Endothelial cell of umbilical vein (primary cell): Measurements from ENCODE around the gene EML6. TPM values are rescaled to one million over a fixed set of nuclear protein-coding genes. Genes with fewer than 3 reads are reported as not detected.

Experiments used
- BruUV-seq: library from RNA; stranded (reverse); fragments of 400-500 nt; replicated peaks from 2 replicates; lab custom pipeline; 2021; lab: Mats Ljungman, UMichigan
- CTCF ChIA-PET: fragments of 300-600, 350-600 bp; sonication (Branson Sonifier 250); formaldehyde crosslinking; loops from one replicate; lab custom pipeline; 2021; ENCODE audit warnings: antibody characterized with exemption, inconsistent platforms; lab: Charles Lee
- POLR2A ChIA-PET: fragments of 300-600, 350-600 bp; sonication (Branson Sonifier 250); formaldehyde crosslinking; loops from one replicate; lab custom pipeline; 2021; ENCODE audit warnings: antibody characterized with exemption, inconsistent platforms; lab: Charles Lee
- DNase-seq: peaks from one replicate; pipeline ENCODE4 v3.0.0-alpha.2; 2011; ENCODE audit warnings: low read depth, low spot score
- FAIRE-seq: peaks from 2 replicates; lab custom pipeline; 2011; peaks lifted over from hg19 to GRCh38; lab: Jason Lieb, UNC
- H2AFZ ChIP-seq: 2 replicates; pipeline ENCODE4 v1.6.0; 2012; ENCODE audit warnings: low read depth, low read length, control low read depth, inconsistent platforms
- H3K27ac ChIP-seq: 2 replicates; pipeline ENCODE4 v1.5.1; 2011; ENCODE audit warnings: low read depth, mild to moderate bottlenecking, control low read depth, low read length, moderate library complexity; ENCODE audit not compliant: insufficient read depth
- H3K27me3 ChIP-seq, 2 experiments: 2 replicates each; pipeline versions ENCODE4 v1.6.0 to v1.6.1; 2011; ENCODE audit warnings: low read length in 2 of 2, mixed read lengths in 1 of 2; ENCODE audit not compliant: control insufficient read depth in 2 of 2, insufficient read depth in 2 of 2
- H3K36me3 ChIP-seq, 2 experiments: 2 replicates in 1 of 2; 3 replicates in 1 of 2; pipeline ENCODE4 v1.5.1; 2011; ENCODE audit warnings: low read length in 2 of 2, mild to moderate bottlenecking in 1 of 2, moderate library complexity in 1 of 2; ENCODE audit not compliant: control insufficient read depth in 2 of 2, insufficient read depth in 2 of 2; ENCODE audit errors: extremely low read depth in 1 of 2
- H3K4me1 ChIP-seq: 3 replicates; pipeline ENCODE4 v1.5.1; 2011; ENCODE audit warnings: mild to moderate bottlenecking, low read length; ENCODE audit not compliant: control insufficient read depth, insufficient read depth; ENCODE audit errors: extremely low read depth
- H3K4me2 ChIP-seq: 2 replicates; pipeline ENCODE4 v1.6.1; 2011; ENCODE audit warnings: low read length, control low read depth, mixed read lengths; ENCODE audit not compliant: insufficient read depth
- H3K4me3 ChIP-seq, 3 experiments: fragments of 200-600 bp in 1 of 3; sonication (generic), shearing (Covaris generic) in 1 of 3; replicated peaks in 1 of 3; 2 replicates each; pipeline ENCODE4 v1.5.1; 2011 to 2016; ENCODE audit warnings: control low read depth in 3 of 3, low read length in 3 of 3, mild to moderate bottlenecking in 2 of 3, inconsistent platforms in 1 of 3, low read depth in 1 of 3, moderate library complexity in 1 of 3; ENCODE audit not compliant: insufficient read depth in 1 of 3
- H3K79me2 ChIP-seq: 2 replicates; pipeline ENCODE4 v1.6.0; 2012; ENCODE audit warnings: low read length, inconsistent platforms; ENCODE audit not compliant: control insufficient read depth, insufficient read depth
- H3K9ac ChIP-seq: replicated peaks from 2 replicates; pipeline ENCODE3; 2011; ENCODE audit warnings: low read length, control low read depth; ENCODE audit not compliant: insufficient read depth; ENCODE audit errors: extremely low read depth
- H3K9me1 ChIP-seq: replicated peaks from 3 replicates; pipeline ENCODE4 v1.6.0; 2011; ENCODE audit warnings: mild to moderate bottlenecking, low read length; ENCODE audit not compliant: control insufficient read depth, insufficient read depth; ENCODE audit errors: extremely low read depth
- H3K9me3 ChIP-seq: replicated peaks from 2 replicates; pipeline ENCODE4 v1.5.1; 2012; ENCODE audit warnings: low read length, inconsistent platforms; ENCODE audit not compliant: control insufficient read depth, insufficient read depth
- H4K20me1 ChIP-seq: replicated peaks from 2 replicates; pipeline ENCODE3; 2011; ENCODE audit warnings: mild to moderate bottlenecking, low read length; ENCODE audit not compliant: control insufficient read depth, insufficient read depth; ENCODE audit errors: extremely low read depth
- EZH2 ChIP-seq: IDR thresholded peaks from 2 replicates; pipeline ENCODE4 v1.6.1; 2012; ENCODE audit warnings: borderline replicate concordance, low read depth, mild to moderate bottlenecking, moderate library complexity, low read length, inconsistent platforms; ENCODE audit not compliant: severe bottlenecking
- FOS ChIP-seq: IDR thresholded peaks from 2 replicates; pipeline ENCODE4 v1.6.1; 2011; ENCODE audit warnings: mild to moderate bottlenecking, low read length, moderate library complexity, borderline replicate concordance; ENCODE audit not compliant: insufficient read depth
- GATA2 ChIP-seq: IDR thresholded peaks from 2 replicates; pipeline ENCODE4 v1.7.0; 2011; ENCODE audit warnings: low read depth, mild to moderate bottlenecking, moderate library complexity, mixed read lengths, low read length; ENCODE audit not compliant: insufficient read length, insufficient read depth
- JUN ChIP-seq: IDR thresholded peaks from 2 replicates; pipeline ENCODE4 v1.6.1; 2011; ENCODE audit warnings: borderline replicate concordance, low read depth; ENCODE audit not compliant: insufficient read length, insufficient read depth
- MYC ChIP-seq: IDR thresholded peaks from one replicate; pipeline ENCODE4 v1.6.1; 2011; ENCODE audit warnings: mild to moderate bottlenecking, low read depth, low read length
- POLR2A ChIP-seq: IDR thresholded peaks from 2 replicates; pipeline ENCODE4 v1.6.1; 2012; ENCODE audit warnings: low read depth, mild to moderate bottlenecking, control low read depth, low read length
- POLR2AphosphoS5 ChIP-seq: IDR thresholded peaks from 2 replicates; pipeline ENCODE4 v1.6.1; 2012; ENCODE audit warnings: low read depth, mild to moderate bottlenecking, control low read depth, low read length, moderate library complexity; ENCODE audit not compliant: insufficient read depth
- dilution Hi-C: fragments of 300-500 bp; cut with MboI; formaldehyde crosslinking; loops from one replicate; pipeline ENCODE4 v1.15.0; 2019; ENCODE audit warnings: low sequenced_read_pairs; ENCODE audit not compliant: extremely low pct_ligation_motif_present
- intact Hi-C: fragments of 100-400 bp; cut with micrococcal nuclease; formaldehyde crosslinking; loops from one replicate; pipeline ENCODE4 v1.10.0; 2022
- polyA plus RNA-seq, 4 experiments: library from polyadenylated mRNA; depleted of rRNA in 3 of 4; stranded (reverse) in 3 of 4; unstranded in 1 of 4; fragments of >200 nt; gene quantifications; 2 replicates each; pipeline versions ENCODE4 v1.2.1 to v1.2.3, GENCODE V29; 2011 to 2012; ENCODE audit warnings: missing spikeins in 1 of 4
- total RNA-seq: library from RNA; stranded (reverse); gene quantifications from 2 replicates; pipeline ENCODE4 v1.2.3, GENCODE V29; 2021

The EML6 gene
- total and polyA plus RNA-seq, 2 donors (not counting 3 experiments of a cell fraction or from before 2014, with no cell fraction given): 0.79 to 2.1 TPM

- intact Hi-C loops (no loop called here), dilution Hi-C loops (no loop called here)
- Histone ChIP-seq H3K27ac (no peak overlapping the region), H3K9ac (no peak overlapping the region), H3K79me2 (peaks cover under 1% of the 10 kb centered on the region), H3K4me1 (peaks cover 16% of the 10 kb centered on the region), H3K27me3 (no peaks in the 10 kb centered on the region), H2AFZ (no peak overlapping the region), H4K20me1 (no peaks in the 10 kb centered on the region), H3K4me3 (no peak overlapping the region), H3K9me3 (no peaks in the 10 kb centered on the region), H3K9me1 (no peaks in the 10 kb centered on the region), H3K4me2 (no peak overlapping the region), H3K36me3 (peaks cover 1 to 2% of the 10 kb centered on the region in 2 experiments)
- no peak for DNase-seq
- TF ChIP-seq POLR2A (no peak), POLR2AphosphoS5 (no peak), EZH2 (no peak), MYC (no peak), JUN (no peak), GATA2 (no peak), FOS (no peak)
- no peak for FAIRE-seq
- BruUV-seq: no TSS peak
- POLR2A ChIA-PET: no interaction called here
- CTCF ChIA-PET: interaction anchor here (3.1 kb wide), 1 partner anchor 65 kb away, joined by 14 read pairs; no protein-coding TSS in a partner anchor
Observed at GRCh38 chr2:54964816-54965215, 241.4 kb downstream of the EML6 start.

- no peaks in the 10 kb centered on the region for H3K27me3 ChIP-seq
- no peak for DNase-seq
- H3K4me3 ChIP-seq: no peak overlapping the region
- TF ChIP-seq POLR2A (peak; percentile 2), EZH2 (no peak)
- ChIA-PET CTCF (interaction anchor here (0.8 to 3.1 kb wide), 2 partner anchors 65 to 300 kb away, joined by 3 to 14 read pairs; no protein-coding TSS in a partner anchor), POLR2A (no interaction called here)
- dilution Hi-C loops (no loop called here), intact Hi-C loops (no loop called here)
- H3K4me1 ChIP-seq: peaks cover 16% of the 10 kb centered on the region
- peaks cover 3 to 8% of the 10 kb centered on the region in 2 experiments for H3K36me3 ChIP-seq
- no peaks in the 10 kb centered on the region for H3K9me1 ChIP-seq
- no peak overlapping the region for H3K9ac ChIP-seq
- no peak overlapping the region for H3K27ac ChIP-seq
- no peak for FAIRE-seq
- H3K79me2 ChIP-seq: peaks cover 4% of the 10 kb centered on the region
- no TSS peak for BruUV-seq
- H3K4me2 ChIP-seq: no peak overlapping the region
- H2AFZ ChIP-seq: no peak overlapping the region
- no peaks in the 10 kb centered on the region for H4K20me1 ChIP-seq
- no peaks in the 10 kb centered on the region for H3K9me3 ChIP-seq
Observed at GRCh38 chr2:54965425-54965824, 242.0 kb downstream of the EML6 start.
